ENCODE results near the gene GALNT5. TPM values are rescaled to one million over a fixed set of nuclear protein-coding genes. Genes with fewer than 3 reads are reported as not detected.
"Not testable (repeated sequence)": the region's sequence is repeated elsewhere in the genome, so short reads cannot be mapped to it uniquely, and the experiment has no call there.

Gene GALNT5
- total RNA-seq, 1 donor from 2014 or later = not detected

DNA sequence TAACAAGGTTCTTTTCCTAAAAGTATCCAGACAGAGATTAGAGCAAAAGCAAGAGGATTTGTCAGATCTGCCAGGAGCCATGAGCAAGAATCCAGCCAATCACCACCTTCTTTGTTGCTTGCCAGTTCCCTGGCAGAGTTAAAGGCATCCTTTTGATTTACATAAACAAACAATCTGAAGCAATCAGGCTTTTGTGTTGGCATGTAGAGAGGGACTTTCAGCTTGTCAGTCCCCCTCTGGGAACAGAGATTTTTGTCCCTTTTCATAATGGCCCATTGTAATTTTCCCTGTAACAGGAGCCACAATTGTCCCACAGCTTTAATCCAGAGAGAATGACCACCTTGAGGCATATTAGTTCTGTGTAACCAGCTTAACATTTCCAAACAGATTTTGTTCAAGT lies 68.3 kb downstream of the GALNT5 start, which contains the start of gene ERMN:
TSS of gene ERMN (minus strand) at position 39 of the 400 bp plus-strand sequence. CDS start 182 bp downstream, outside the sequence.
- DNase-seq (ENCODE audit: low spot score) = no peak

- DNase-seq (ENCODE audit: low spot score) = no peak
Measured at GRCh38 chr2:157326698-157327097, 69.2 kb downstream of the GALNT5 start.

GRCh38 chr2:157327200-157327599 lies 69.7 kb downstream of the GALNT5 start:
- no peak for DNase-seq (ENCODE audit: low spot score)

- DNase-seq (ENCODE audit: low spot score) = peak; percentile 90
Measured at GRCh38 chr2:157327621-157328500, 70.4 kb downstream of the GALNT5 start.

- DNase-seq (ENCODE audit: low spot score) = no peak
Measured at GRCh38 chr2:157329524-157329923, 72.0 kb downstream of the GALNT5 start.

- no peak for DNase-seq (ENCODE audit: low spot score)
Measured at GRCh38 chr2:157333304-157334047, 76.0 kb downstream of the GALNT5 start.

- no peak for DNase-seq (ENCODE audit: low spot score)
Measured at GRCh38 chr2:157334335-157334734, 76.8 kb downstream of the GALNT5 start.

DNA sequence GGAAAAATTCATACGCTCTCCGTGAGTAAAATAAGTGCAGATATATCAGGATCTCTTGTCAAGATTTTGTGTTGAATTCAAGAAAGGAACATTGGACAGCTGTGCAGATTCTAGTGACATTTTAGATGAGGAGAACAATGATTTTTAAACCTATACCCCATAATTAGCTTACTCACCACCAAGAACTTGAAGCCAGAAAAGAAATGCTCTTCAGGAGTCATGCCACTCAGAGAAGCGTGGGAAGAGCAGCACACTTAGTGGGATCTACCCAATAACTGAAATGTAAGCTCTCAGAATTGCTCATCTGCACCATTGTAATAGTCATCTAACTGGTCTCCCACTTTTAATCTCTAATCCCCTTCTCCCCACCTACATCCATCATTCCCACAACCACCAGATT lies 77.3 kb downstream of the GALNT5 start:
- DNase-seq (ENCODE audit: low spot score) = no peak

- DNase-seq (ENCODE audit: low spot score) = no peak
Measured at GRCh38 chr2:157336137-157337010, 78.9 kb downstream of the GALNT5 start.

DNA sequence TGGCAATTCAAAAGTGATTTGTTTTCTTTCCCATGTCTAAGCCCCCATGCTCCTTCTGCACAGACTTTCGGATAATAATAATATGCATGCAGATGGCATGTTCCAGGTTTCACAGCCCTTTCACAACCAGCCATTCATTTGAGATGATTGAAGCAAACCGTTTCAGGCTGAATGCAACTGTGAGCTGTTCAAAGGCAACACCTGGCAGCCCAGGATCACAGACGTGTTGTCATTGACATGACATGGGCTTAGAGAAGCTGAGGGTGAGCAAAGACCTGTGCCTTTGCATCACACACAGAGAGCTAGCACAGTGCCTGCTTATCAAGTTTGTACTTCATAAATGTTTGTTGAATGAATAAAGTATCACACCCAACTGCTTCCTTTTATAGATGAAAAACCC lies 80.5 kb downstream of the GALNT5 start:
- DNase-seq (ENCODE audit: low spot score) = no peak

DNA sequence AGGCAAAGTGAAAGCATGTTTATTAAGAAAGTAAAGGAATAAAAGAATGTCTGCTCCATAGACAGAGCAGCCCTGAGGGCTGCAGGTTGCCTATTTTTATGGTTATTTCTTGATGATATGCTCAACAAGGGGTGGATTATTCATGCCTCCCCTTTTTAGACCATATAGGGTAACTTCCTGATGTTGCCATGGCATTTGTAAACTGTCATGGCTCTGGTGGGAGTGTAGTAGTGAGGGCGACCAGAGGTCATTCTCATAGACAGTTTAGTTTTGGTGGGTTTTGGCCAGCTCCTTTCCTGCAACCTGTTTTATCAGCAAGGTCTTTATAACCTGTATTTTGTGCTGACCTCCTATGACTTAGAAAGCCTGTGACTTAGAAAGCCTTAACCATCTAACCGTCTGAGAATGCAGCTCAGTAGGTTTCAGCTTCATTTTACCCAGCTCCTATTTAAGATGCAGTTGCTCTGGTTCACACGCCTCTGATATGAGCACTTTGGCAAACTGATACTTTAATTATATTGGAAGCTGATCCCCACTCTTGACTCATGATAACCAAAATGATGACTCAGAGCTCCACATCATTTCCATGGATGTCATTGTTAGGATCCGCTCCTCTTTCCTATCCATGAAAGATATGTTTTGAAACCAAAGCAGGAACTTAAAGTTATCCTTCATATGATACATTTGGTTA lies 82.6 kb downstream of the GALNT5 start:
- no peak for DNase-seq (ENCODE audit: low spot score)

GRCh38 chr2:157341381-157341780 lies 83.9 kb downstream of the GALNT5 start:
- DNase-seq (ENCODE audit: low spot score) = not testable (repeated sequence)

DNA sequence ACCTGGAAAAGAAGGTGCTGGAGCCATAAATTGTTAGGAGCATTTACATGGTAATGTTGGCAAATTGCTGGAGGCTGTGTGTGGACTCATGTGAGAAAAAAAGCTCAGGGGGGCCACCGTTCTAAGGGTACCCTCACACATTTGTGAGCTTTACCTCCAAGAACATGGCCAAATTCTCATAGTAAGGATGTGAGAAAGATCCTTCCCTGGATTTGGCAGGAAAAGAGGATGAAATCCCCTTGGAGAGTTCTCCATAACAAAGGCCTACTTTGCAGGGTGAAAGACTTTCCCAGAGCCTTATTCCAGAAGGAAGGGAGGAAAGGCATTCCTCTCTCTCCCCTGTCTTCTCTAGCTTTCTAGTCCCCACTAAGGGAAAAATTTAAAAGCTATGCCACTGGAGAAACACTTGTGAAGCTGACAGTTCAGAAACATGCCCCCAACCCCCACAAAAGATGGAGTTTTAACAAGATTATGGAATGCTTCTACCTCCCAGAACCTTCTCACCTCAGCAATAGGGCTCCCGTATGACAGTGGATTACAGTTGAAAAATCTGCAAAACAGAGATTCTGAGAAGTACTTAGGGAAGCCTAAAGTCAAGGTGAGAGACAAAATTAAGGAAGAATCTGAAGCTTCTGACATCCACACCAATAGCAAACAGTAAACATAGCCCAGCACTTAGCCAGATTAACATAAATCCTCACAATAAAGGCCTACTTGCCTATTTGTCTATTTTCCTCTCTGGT lies 88.3 kb downstream of the GALNT5 start:
- DNase-seq (ENCODE audit: low spot score) = no peak

GRCh38 chr2:157348291-157348921 lies 90.9 kb downstream of the GALNT5 start:
- no peak for DNase-seq (ENCODE audit: low spot score)

DNA sequence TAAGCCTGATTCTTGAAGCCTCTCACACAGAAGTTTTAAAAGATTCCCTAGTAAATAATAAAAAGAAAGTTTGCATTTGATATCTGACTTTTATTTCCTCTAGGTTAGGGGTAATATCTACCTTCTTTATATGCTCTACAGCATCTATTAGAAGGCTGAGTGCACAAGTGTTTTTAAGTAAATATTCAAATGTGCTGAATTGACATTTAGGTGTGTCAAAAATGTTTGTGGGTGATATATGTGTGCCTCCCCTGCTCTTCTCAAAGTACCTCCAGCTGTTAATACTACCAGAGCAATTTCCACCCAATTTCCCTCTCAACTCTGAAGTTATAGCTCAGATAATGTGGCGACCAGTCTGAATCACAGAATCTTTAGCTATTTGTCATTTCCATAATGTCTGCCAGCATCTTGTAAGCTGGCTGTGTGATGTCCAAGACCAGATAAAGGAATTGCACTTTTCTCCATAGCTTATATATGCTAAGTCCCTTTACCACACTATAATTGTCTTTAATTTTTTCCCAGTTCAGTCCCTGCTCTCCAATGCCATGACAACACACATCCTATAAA lies 92.5 kb downstream of the GALNT5 start:
- no peak for DNase-seq (ENCODE audit: low spot score)

GRCh38 chr2:157355618-157356017 lies 98.1 kb downstream of the GALNT5 start:
- no peak for DNase-seq (ENCODE audit: low spot score)

DNA sequence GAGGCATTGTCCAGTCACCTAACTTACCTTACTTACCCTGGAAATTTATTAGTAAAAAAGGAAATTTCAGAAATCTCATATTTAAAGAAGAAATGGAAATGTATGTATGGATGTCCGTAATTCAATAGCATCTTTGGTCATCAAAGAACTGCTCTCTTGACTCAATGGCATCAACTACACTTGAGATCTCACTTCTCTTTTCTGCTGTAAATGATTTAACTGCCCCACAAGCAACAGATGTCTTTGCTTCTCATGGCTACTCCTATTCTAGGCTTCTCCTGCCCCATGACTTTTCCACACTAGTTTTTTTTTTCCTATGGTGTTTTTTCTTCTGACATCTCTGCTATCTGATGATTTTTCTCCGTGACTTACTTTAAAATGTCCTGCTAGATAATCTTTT lies 102.1 kb downstream of the GALNT5 start:
- DNase-seq (ENCODE audit: low spot score) = no peak

GRCh38 chr2:157361526-157361925 lies 104.0 kb downstream of the GALNT5 start:
- no peak for DNase-seq (ENCODE audit: low spot score)

DNA sequence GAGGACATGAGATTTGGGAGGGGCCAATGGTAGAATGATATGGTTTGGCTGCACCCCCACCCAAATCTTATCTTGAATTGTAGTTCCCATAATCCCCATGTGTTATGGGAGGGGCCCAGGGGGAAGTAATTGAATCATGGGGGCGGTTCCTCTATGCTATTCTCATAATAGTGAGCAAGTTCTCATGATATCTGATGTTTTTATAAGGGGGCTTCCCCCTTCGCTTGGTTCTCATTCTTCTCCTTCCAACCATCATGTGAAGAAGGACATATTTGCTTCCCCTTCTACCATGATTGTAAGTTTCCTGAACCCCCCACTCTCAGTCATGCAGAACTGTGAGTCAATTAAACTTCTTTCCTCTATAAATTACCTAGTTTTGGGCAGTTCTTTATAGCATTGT lies 105.1 kb downstream of the GALNT5 start:
- no peak for DNase-seq (ENCODE audit: low spot score)

All from mesenteric fat pad (tissue), 1 donor.